ENCODE results near the gene KDM5C. TPM values are rescaled to one million over a fixed set of nuclear protein-coding genes. Genes with fewer than 3 reads are reported as not detected.
A peak's percentile ranks its signal among the peaks of the same experiment; 100 is the strongest.

KDM5C gene
- total and polyA plus RNA-seq, 9 of the 15 experiments (the other 6 are each of a cell fraction or from before 2014, with no cell fraction given): 0.62 to 136 (median 52.4) TPM

- intact Hi-C loops (cut with micrococcal nuclease): loop anchor here (2.0 kb wide), 1 partner anchor 27 kb away; the partner anchor contains the start of gene IQSEC2
- DNase-seq (ENCODE audit: extremely low read depth in 1 of 4, low spot score in 3 of 4): peak in 1 of 4 experiments; percentile 50
- peaks cover 38% of the 10 kb centered on the region; the same call in 2 of the 3 replicates for H3K36me3 ChIP-seq (ENCODE audit: control insufficient read depth, insufficient read depth, low read length)
- peaks cover 51% of the 10 kb centered on the region for H3K79me2 ChIP-seq (ENCODE audit: control insufficient read depth, insufficient read depth, low read length)
- peak overlapping the region; percentile 74 for H3K4me2 ChIP-seq (ENCODE audit: insufficient read depth, low read length)
- peaks cover 28 to 44% of the 10 kb centered on the region in 2 experiments; a peak in 4 of 5 replicates for H3K4me1 ChIP-seq (replicated peaks in 1 of 2; ENCODE audit: control insufficient read depth in 2 of 2, insufficient read depth in 2 of 2, low read length in 2 of 2)
- ChIA-PET POLR2A (interaction anchor here (0.6 to 1.3 kb wide), 8 partner anchors 14 to 169 kb away, joined by 3 to 6 read pairs (median 4); partner anchors contain the start of genes IQSEC2, RIBC1 and SMC1A), CTCF (ENCODE audit: low intra/inter-chr PET ratio) (no interaction called here)
- FAIRE-seq: peak; percentile 63
- H3K9me1 ChIP-seq (ENCODE audit: control insufficient read depth, insufficient read depth, low read length): no peaks in the 10 kb centered on the region
- TSS peak; percentile 89 for BruUV-seq (replicated peaks)
- peak overlapping the region; percentile 47 to 74; a peak in 3 of 4 replicates for H3K9ac ChIP-seq (ENCODE audit: insufficient read depth in 1 of 2, low read depth in 2 of 2, low read length in 2 of 2)
- no peaks in the 10 kb centered on the region for H3K27me3 ChIP-seq (ENCODE audit: control insufficient read depth in 2 of 2, insufficient read depth in 2 of 2, low read length in 2 of 2)
- peak; percentile 60 for ATAC-seq
- H3K4me3 ChIP-seq: peak overlapping the region; percentile 49
- no peak overlapping the region for H2AFZ ChIP-seq (ENCODE audit: low read depth, low read length)
- in situ Hi-C loops (cut with MboI): no loop called here
- 3% methylated on average over 3 of the region's 3 CpGs for WGBS (ENCODE audit: insufficient coverage, low coverage, missing lambda C conversion rate)
- H3K9me3 ChIP-seq (replicated peaks; ENCODE audit: control insufficient read depth, insufficient read depth, low read depth, low read length): 0 out of 2 replicates have a peak, but pooled peaks cover 3% of the 10 kb centered on the region
- no peaks in the 10 kb centered on the region for H4K20me1 ChIP-seq (replicated peaks; ENCODE audit: control insufficient read depth, insufficient read depth, low read length)
- peak overlapping the region; percentile 85 for H3K27ac ChIP-seq (ENCODE audit: extremely low read depth, low read depth, low read length)
- no peak for TF ChIP-seq GTF2F1 (IDR thresholded peaks at IDR 0.05; ENCODE audit: low read depth, low read length)
- peak; percentile 64 for TF ChIP-seq POLR2H (tag; IDR thresholded peaks at IDR 0.05; ENCODE audit: low read depth)
- TF ChIP-seq TSHZ1 (CRISPR knock-in tag; IDR thresholded peaks at IDR 0.05): no peak
- TF ChIP-seq RBM17 (IDR thresholded peaks at IDR 0.05; ENCODE audit: borderline replicate concordance, low read depth, low read length): no peak
- no peak for TF ChIP-seq RFX7 (CRISPR knock-in tag; IDR thresholded peaks at IDR 0.05)
- 0 out of 2 replicates have a peak, but pooled peaks have one; percentile 11 for TF ChIP-seq TEAD4 (IDR thresholded peaks at IDR 0.05; ENCODE audit: low read length)
- no peak for TF ChIP-seq TEAD4 (CRISPR knock-in tag; IDR thresholded peaks at IDR 0.05; ENCODE audit: borderline replicate concordance)
- TF ChIP-seq, protein P1, sequence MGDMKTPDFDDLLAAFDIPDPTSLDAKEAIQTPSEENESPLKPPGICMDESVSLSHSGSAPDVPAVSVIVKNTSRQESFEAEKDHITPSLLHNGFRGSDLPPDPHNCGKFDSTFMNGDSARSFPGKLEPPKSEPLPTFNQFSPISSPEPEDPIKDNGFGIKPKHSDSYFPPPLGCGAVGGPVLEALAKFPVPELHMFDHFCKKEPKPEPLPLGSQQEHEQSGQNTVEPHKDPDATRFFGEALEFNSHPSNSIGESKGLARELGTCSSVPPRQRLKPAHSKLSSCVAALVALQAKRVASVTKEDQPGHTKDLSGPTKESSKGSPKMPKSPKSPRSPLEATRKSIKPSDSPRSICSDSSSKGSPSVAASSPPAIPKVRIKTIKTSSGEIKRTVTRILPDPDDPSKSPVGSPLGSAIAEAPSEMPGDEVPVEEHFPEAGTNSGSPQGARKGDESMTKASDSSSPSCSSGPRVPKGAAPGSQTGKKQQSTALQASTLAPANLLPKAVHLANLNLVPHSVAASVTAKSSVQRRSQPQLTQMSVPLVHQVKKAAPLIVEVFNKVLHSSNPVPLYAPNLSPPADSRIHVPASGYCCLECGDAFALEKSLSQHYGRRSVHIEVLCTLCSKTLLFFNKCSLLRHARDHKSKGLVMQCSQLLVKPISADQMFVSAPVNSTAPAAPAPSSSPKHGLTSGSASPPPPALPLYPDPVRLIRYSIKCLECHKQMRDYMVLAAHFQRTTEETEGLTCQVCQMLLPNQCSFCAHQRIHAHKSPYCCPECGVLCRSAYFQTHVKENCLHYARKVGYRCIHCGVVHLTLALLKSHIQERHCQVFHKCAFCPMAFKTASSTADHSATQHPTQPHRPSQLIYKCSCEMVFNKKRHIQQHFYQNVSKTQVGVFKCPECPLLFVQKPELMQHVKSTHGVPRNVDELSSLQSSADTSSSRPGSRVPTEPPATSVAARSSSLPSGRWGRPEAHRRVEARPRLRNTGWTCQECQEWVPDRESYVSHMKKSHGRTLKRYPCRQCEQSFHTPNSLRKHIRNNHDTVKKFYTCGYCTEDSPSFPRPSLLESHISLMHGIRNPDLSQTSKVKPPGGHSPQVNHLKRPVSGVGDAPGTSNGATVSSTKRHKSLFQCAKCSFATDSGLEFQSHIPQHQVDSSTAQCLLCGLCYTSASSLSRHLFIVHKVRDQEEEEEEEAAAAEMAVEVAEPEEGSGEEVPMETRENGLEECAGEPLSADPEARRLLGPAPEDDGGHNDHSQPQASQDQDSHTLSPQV (IDR thresholded peaks at IDR 0.05): 0 out of 2 replicates have a peak, but pooled peaks have one; percentile 45
- TF ChIP-seq ZNF197 (CRISPR knock-in tag; IDR thresholded peaks at IDR 0.05; ENCODE audit: low read depth): 0 out of 2 replicates have a peak, but pooled peaks have one; percentile 62
- TF ChIP-seq PTBP1 (IDR thresholded peaks at IDR 0.05; ENCODE audit: low read depth, low read length): no peak
- TF ChIP-seq IRF2 (CRISPR knock-in tag; IDR thresholded peaks at IDR 0.05): no peak
- peak; percentile 74 for TF ChIP-seq EP300 (IDR thresholded peaks at IDR 0.05; ENCODE audit: low read length)
- peak; percentile 77; the same call in 1 of the 2 replicates for TF ChIP-seq BCOR (IDR thresholded peaks at IDR 0.05)
- TF ChIP-seq RBM25 (IDR thresholded peaks at IDR 0.05; ENCODE audit: low read depth, low read length, severe bottlenecking): peak; percentile 60
Observed at GRCh38 chrX:53253293-53254020, 28.4 kb upstream of the KDM5C start.
